Activated B cell treated with CpG ODN at 0.5 μM for 24 hours (primary cell): ENCODE results near the gene MAD1L1. TPM values are rescaled to one million over a fixed set of nuclear protein-coding genes. Genes with fewer than 3 reads are reported as not detected.
A peak's percentile ranks its signal among the peaks of the same experiment; 100 is the strongest.
"Not testable (repeated sequence)": the region's sequence is repeated elsewhere in the genome, so short reads cannot be mapped to it uniquely, and the experiment has no call there.

ENCODE experiments used
- ATAC-seq: fragments of 200-7000 bp; cut with Tn5 transposase; one replicate; pipeline ENCODE4 v1.10.0; 2021; ENCODE audit warnings: low read depth, mild to moderate bottlenecking, moderate library complexity
- CTCF ChIA-PET: fragments of 350-600 bp; sonication (Branson Sonifier 250); formaldehyde crosslinking; loops from one replicate; lab custom pipeline; 2021; ENCODE audit warnings: antibody characterized with exemption; lab: Charles Lee
- POLR2A ChIA-PET: fragments of 350-600 bp; sonication (Branson Sonifier 250); formaldehyde crosslinking; loops from one replicate; lab custom pipeline; 2021; ENCODE audit warnings: antibody characterized with exemption; lab: Charles Lee
- DNase-seq: peaks from one replicate; pipeline ENCODE4 v3.0.0; 2022
- H3K27ac Mint-ChIP-seq: one replicate; pipeline ENCODE4 v1.8.0; 2020; ENCODE audit warnings: mixed read lengths
- H3K27me3 Mint-ChIP-seq: one replicate; pipeline ENCODE4 v1.8.0; 2021; ENCODE audit warnings: mixed read lengths
- H3K36me3 Mint-ChIP-seq: one replicate; pipeline ENCODE4 v1.8.0; 2021; ENCODE audit warnings: low read depth, mixed read lengths
- H3K4me1 Mint-ChIP-seq: one replicate; pipeline ENCODE4 v1.8.0; 2021; ENCODE audit warnings: mixed read lengths
- H3K4me3 Mint-ChIP-seq: one replicate; pipeline ENCODE4 v1.8.0; 2020; ENCODE audit warnings: mild to moderate bottlenecking, mixed read lengths
- H3K9me3 Mint-ChIP-seq: one replicate; pipeline ENCODE4 v1.8.0; 2020; ENCODE audit warnings: mixed read lengths
- CTCF ChIP-seq: fragments of 200-600 bp; IDR thresholded peaks from one replicate; pipeline ENCODE4 v1.8.0; 2022; ENCODE audit warnings: antibody characterized with exemption, mild to moderate bottlenecking
- intact Hi-C: fragments of 100-400 bp; cut with micrococcal nuclease; formaldehyde crosslinking; loops from one replicate; pipeline ENCODE4 v1.15.1; 2024
- total RNA-seq: library from RNA; stranded (reverse); gene quantifications from 2 replicates; pipeline ENCODE4 v1.2.3, GENCODE V29; 2022

Gene MAD1L1
- total RNA-seq, 1 donor from 2014 or later = 54.6 TPM

- TF ChIP-seq CTCF = no peak
- H3K9me3 Mint-ChIP-seq = peaks cover 9% of the 10 kb centered on the region
- ChIA-PET CTCF (no interaction called here), POLR2A (no interaction called here)
- no peak overlapping the region for H3K4me3 Mint-ChIP-seq
- no peak for ATAC-seq
- H3K27ac Mint-ChIP-seq = no peak overlapping the region
- DNase-seq = no peak
- no peaks in the 10 kb centered on the region for H3K27me3 Mint-ChIP-seq
- intact Hi-C loops = no loop called here
- H3K36me3 Mint-ChIP-seq = peaks cover 44% of the 10 kb centered on the region
- H3K4me1 Mint-ChIP-seq = no peaks in the 10 kb centered on the region
Observed at GRCh38 chr7:1882451-1882850, 350.3 kb downstream of the MAD1L1 start.

DNA sequence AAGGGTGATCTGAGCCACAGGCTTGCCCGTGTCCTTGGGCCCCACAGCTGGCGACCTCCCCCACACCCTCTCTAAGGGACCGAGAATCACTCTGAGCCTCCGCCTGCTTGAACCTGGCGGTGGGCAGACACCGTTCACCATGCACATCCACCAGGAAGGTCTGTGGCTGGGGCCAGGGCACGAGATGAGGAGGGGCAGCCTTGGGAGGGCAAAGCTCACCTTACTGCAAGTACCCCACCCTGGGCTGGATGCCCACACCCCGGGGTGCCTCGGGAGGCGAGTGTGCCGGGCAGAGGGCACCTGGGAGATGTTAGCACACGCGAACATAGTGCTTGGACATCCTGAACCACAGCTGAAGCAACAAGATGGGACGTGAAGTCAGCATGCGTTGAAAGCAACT, 350.8 kb downstream of the MAD1L1 start:
- no peak for ATAC-seq
- Mint-ChIP-seq H3K27me3 (no peaks in the 10 kb centered on the region), H3K9me3 (peaks cover 9% of the 10 kb centered on the region), H3K4me3 (no peak overlapping the region), H3K27ac (no peak overlapping the region), H3K36me3 (peaks cover 39% of the 10 kb centered on the region), H3K4me1 (no peaks in the 10 kb centered on the region)
- intact Hi-C loops = no loop called here
- POLR2A ChIA-PET = no interaction called here
- CTCF ChIA-PET = no interaction called here
- no peak for DNase-seq
- TF ChIP-seq CTCF = no peak

GRCh38 chr7:1876641-1877040, 356.1 kb downstream of the MAD1L1 start:
- DNase-seq, ATAC-seq, H3K9me3 Mint-ChIP-seq, H3K27ac Mint-ChIP-seq, H3K4me3 Mint-ChIP-seq, intact Hi-C loops, POLR2A ChIA-PET, H3K27me3 Mint-ChIP-seq, CTCF ChIA-PET: not testable (repeated sequence)
- Mint-ChIP-seq H3K36me3 (peaks cover 32% of the 10 kb centered on the region), H3K4me1 (peaks cover 10% of the 10 kb centered on the region)

DNA sequence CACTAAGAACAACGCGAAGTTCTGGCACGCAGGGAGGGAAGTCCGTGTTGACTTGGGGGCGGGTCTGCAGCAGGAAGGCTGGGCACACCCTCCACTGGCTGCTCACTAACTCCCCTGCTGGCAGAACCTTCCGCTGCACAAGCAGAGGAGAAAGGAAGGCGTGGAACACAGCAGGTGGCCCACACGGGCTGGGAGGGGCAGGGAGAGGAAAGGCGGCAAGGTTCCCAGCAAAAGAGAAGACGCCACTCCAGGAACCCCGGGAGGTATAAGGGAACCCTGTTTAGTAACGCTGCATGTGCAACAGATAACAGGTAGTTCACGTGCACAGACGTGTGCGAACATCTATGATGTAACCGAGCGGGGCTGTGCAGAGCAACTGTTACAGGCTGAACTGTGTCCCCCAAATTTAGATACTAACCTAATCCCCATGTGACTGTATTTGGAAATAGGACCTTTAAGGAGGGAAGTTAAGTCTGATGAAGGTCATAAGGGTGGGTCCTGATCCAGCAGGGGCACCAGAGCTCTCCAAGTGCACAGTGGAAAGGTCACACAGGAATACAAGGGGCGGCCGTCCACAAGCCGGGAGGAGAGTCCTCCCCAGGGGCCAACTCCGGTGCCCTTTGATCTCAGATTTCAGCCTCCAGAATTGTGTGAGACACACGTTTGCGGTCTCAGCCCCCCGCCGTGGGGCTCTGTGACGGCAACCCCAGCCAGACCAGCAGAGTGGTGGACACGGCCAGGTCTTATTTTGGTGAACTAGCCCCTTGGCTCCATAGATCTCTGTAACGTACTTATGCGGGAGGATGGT, 357.1 kb downstream of the MAD1L1 start:
- CTCF ChIA-PET, H3K4me3 Mint-ChIP-seq, H3K27me3 Mint-ChIP-seq, DNase-seq, H3K9me3 Mint-ChIP-seq, intact Hi-C loops, H3K27ac Mint-ChIP-seq, POLR2A ChIA-PET: not testable (repeated sequence)
- Mint-ChIP-seq H3K4me1 (peaks cover 10% of the 10 kb centered on the region), H3K36me3 (peaks cover 26% of the 10 kb centered on the region)
- ATAC-seq = peak; percentile 98

GRCh38 chr7:1874590-1875391, 358.0 kb downstream of the MAD1L1 start:
- CTCF ChIA-PET, H3K9me3 Mint-ChIP-seq, H3K27ac Mint-ChIP-seq, POLR2A ChIA-PET, intact Hi-C loops, H3K4me3 Mint-ChIP-seq, H3K27me3 Mint-ChIP-seq, DNase-seq, ATAC-seq: not testable (repeated sequence)
- Mint-ChIP-seq H3K4me1 (peaks cover 10% of the 10 kb centered on the region), H3K36me3 (peaks cover 20% of the 10 kb centered on the region)

DNA sequence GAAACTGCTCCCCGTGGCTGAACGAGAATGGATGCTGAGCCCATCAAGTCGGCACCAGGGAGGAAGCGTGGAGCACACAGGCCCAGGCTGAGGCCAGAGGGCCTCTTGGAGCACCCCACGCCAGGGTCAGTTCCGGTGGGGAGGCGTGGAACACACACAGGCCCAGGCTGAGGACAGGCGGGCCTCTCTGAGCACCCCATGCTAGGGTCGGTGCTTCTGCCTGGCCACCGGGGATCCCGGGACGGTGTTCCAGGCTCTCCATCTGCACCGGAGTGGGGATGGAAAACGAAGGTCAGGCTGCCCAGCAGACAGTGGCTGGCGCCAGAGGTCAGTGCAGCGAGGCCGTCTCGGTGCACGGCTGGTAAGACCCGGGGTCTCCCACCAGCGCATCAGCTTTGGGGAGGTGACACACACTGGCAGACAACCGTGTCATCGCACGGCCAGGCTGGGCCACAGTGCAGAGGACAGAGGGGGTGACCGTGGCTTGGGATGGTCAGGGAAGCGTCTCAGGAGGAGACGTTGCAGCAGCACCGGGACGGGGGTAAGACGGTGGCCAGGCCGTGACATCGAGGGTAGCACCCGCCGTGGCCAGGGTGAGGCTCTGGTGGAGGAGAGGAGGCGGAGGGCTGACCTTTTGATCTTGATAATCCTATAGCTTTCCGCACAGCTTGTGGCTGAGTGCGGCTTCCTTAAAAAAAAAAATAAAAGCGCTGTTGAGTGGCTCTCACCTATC, 358.7 kb downstream of the MAD1L1 start:
- intact Hi-C loops = no loop called here
- no peak for TF ChIP-seq CTCF
- H3K9me3 Mint-ChIP-seq = peaks cover 9% of the 10 kb centered on the region
- POLR2A ChIA-PET = no interaction called here
- no peaks in the 10 kb centered on the region for H3K27me3 Mint-ChIP-seq
- no peak for DNase-seq
- H3K27ac Mint-ChIP-seq = no peak overlapping the region
- ATAC-seq = no peak
- CTCF ChIA-PET = no interaction called here
- peaks cover 10% of the 10 kb centered on the region for H3K4me1 Mint-ChIP-seq
- H3K4me3 Mint-ChIP-seq = no peak overlapping the region
- H3K36me3 Mint-ChIP-seq = peaks cover 15% of the 10 kb centered on the region
